C4-2B (cell line): ENCODE results near the gene DPF3.

Experiments used
- ZFX ChIP-seq: fragments of 450-650 bp; IDR thresholded peaks from 2 replicates; pipeline ENCODE4 v1.6.1; 2017
- TF ChIP-seq, protein P1 (sequence below): fragments of 450-650 bp; conservative IDR thresholded peaks from 2 replicates; pipeline ENCODE4 v1.5.1; 2017; ENCODE audit warnings: mild to moderate bottlenecking

GRCh38 chr14:72706485-72706884 is 187.4 kb downstream of the DPF3 start:
- TF ChIP-seq, protein P1, sequence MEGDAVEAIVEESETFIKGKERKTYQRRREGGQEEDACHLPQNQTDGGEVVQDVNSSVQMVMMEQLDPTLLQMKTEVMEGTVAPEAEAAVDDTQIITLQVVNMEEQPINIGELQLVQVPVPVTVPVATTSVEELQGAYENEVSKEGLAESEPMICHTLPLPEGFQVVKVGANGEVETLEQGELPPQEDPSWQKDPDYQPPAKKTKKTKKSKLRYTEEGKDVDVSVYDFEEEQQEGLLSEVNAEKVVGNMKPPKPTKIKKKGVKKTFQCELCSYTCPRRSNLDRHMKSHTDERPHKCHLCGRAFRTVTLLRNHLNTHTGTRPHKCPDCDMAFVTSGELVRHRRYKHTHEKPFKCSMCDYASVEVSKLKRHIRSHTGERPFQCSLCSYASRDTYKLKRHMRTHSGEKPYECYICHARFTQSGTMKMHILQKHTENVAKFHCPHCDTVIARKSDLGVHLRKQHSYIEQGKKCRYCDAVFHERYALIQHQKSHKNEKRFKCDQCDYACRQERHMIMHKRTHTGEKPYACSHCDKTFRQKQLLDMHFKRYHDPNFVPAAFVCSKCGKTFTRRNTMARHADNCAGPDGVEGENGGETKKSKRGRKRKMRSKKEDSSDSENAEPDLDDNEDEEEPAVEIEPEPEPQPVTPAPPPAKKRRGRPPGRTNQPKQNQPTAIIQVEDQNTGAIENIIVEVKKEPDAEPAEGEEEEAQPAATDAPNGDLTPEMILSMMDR: no peak
- TF ChIP-seq ZFX: no peak
